RKO (cell line): ENCODE results near the gene NHERF1.

ENCODE experiments used
- DNase-seq: peaks from one replicate; pipeline ENCODE4 v3.0.0-alpha.2; 2016; ENCODE audit warnings: low spot score

The NHERF1 gene

DNA sequence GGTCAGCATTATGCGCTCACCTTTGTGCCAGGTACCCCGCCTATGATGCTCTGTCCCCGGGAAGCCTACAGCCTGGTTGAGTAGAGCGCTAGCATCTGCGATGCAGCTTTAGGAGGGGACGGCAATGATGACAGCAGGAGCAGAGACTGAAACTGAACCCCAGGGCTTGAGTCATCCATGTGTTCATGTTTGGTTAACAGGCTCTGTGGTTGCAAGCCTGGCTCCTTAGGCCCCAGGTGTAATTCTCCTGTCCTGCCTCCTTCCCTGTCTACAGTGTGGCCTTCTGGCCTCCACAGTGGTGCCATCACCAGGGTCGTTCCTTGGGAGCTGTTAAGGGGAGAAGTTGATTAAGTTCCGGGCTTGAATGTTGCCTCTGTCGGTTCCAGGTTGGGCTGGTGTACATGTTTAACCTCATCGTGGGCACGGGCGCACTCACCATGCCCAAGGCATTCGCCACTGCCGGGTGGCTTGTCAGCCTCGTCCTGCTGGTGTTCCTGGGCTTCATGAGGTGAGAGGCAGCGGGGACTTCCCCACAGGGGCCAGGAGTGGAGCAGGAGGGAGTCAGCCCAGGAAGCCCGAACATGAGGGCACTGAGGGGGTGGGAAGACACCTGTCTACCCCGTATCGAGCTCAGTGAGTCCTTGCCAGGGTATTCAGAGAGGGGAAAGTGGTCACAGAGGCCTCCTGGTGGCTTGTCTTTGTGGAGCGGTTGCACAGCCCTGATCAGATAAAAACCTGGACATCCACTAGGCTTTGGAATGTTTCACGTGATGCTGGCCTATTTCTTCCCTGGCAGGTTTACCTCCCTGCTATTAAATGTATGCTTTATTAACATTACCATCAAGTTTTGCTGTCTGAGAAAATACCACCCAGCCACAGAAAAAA, 36.9 kb downstream of the NHERF1 start:
- no peak for DNase-seq

DNA sequence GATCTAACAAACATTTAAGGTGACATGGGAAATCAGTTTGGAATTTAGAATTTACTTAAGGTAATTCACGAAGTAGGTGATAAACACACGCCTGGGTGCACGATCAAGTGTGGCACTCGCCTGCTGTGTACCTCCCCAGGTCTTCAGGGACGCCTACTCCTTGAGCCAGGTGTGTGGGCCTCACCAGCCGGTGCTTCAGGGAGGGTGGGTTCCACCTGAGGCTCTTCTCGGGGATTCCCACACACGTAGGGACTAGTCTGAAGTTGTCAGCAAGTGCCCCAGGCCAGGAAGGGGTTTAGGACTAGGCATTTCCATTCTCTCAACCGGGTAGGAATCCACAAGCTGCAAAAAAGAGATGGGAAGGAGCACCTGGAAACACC, 37.5 kb downstream of the NHERF1 start:
- DNase-seq, result no peak

GRCh38 chr17:74786431-74787055, 38.1 kb downstream of the NHERF1 start:
- no peak for DNase-seq

- DNase-seq, result no peak
Measured at GRCh38 chr17:74790161-74791058, 42.0 kb downstream of the NHERF1 start.

DNA sequence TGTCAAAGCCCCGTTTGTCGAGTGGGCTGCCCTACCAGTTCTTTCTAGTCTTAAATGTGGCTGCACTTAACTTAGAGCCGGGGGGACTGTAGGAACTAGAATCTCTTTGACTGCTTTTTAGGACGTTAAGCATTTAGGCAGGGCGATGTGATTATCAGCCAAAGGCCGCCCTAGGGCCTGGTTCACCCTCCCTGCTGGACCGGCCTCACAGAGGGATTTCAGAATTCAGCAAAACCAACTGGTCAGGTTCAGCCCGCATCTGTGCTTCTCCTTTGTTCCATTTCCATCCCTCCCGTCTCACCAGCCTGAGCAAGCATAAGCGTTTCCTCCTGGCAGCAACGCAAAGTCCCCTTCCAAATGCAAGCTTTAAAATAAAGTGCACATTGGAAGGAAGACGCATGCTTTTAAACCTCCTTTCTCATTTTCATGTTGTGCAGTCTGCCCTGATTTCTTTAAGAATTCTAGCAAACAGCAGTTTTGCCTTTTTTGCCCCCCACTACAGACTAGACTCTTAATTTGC, 44.2 kb downstream of the NHERF1 start:
- no peak for DNase-seq

DNA sequence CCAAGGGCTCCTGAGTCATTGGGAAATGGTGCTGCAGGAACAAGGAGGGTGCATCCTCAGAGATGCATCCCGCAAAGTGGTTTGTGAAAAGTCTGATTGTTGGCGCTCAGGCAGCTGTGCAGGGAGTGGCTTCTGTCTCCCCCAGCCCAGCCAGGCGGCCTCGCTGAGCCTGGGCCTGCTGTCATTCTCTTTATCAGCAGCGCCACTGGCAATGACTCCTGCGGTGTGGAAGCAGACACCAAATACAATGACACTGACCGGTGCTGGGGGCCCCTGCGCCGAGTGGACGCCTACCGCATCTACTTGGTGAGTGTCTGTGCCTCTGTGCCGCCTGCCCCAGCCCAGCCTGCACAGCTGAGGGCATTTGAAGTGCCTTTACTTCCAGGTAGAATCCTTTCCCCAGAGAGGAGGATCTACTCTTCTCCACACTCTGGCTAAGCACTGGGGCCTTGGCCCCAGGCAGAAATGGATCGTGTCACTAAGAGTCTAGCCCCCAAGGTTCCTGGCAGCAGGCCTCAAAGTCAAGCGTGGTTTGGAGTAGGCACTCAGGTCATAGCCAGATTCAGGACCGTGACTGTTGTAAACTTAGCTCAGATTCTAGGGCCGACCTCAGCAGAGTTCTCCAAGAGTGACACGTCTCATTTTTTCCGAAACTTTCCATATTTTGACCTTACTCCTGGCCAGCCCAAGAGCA, 47.0 kb downstream of the NHERF1 start:
- DNase-seq, result no peak

DNA sequence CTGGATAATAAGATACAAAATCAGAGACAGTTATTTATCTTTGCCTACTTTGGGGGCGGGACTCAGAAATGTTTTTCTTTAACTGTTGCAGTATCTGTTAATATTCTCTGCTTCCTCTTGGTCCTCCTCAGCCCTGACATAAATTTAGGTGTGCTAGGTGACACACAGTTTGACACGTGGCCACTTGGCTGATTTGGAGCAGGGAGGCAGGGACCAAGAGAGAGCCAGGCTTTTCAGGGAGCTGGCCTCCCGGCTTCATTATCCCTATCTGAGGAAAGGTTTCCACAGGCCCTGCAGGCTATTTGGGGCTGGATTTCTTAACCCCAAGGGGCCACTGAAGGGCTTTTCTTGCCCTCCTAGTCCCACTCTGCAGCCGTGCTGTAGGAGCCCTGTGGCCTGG, 47.8 kb downstream of the NHERF1 start:
- no peak for DNase-seq

DNA sequence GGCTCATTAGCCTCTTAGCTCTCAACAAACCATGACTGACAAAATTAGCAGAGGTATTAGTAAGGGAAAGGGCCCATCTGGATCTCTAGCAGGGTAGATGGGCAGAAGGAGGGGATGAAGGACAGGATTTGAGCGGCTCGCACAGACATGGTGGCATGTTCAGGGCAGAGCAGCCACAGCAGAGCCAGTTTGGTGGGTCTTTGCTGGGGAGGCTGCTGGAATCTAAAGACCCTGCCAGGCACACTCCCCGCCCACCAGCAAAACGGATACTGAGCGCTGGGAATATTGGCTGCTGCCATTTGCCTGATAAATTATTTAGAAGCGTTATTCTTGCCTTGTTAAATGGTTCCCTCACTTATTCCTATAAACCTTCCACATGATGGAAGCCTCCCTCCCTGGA, 48.4 kb downstream of the NHERF1 start:
- DNase-seq, result no peak

- DNase-seq, result no peak
Measured at GRCh38 chr17:74797824-74798223, 49.4 kb downstream of the NHERF1 start.

GRCh38 chr17:74798239-74798707, 49.8 kb downstream of the NHERF1 start:
- no peak for DNase-seq

GRCh38 chr17:74799097-74799496, 50.7 kb downstream of the NHERF1 start:
- no peak for DNase-seq

DNA sequence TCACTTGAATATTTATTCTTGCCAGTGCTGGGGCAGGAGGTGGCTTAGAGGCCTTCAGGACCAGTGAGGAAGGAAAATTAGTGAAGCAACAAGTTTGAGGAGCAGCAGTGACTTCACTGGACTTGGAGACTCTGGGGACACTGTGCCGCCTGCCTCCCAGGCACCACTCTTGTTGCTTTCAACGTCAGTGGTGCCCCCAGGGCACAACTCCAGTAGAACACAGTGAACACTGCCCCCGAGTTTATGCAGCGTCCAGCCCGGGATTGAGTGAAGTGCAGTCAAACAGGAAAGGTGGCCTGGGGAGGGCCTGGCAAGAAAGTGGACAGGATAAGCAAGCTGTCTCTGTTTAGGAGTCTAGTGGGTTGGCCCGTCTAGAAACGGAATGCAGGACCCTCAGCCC, 52.1 kb downstream of the NHERF1 start:
- DNase-seq, result no peak

- DNase-seq, result no peak
Measured at GRCh38 chr17:74801896-74802295, 53.5 kb downstream of the NHERF1 start.

GRCh38 chr17:74803388-74803930, 55.0 kb downstream of the NHERF1 start:
- no peak for DNase-seq

- DNase-seq, result no peak
Measured at GRCh38 chr17:74803971-74804370, 55.5 kb downstream of the NHERF1 start.

DNA sequence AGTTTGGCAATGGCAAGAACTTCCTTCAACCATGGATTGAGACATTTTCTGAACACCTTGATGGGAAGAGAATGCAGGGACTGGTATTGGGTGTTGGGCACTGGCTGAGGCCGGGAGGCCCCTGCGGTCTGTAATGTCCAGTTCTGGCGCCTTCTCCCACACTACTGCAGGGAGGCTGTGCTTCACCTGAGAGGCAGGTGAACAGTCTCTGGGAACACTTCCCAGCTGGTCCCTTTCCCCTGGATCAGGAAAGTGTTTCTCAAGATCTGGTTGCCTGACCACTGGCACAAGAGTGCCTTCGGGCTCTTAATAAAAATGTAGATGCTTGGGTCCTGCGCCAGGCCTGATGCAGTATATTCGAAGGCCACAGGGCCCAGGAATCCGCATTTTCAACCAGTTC, 56.3 kb downstream of the NHERF1 start:
- DNase-seq, result no peak

- DNase-seq, result no peak
Measured at GRCh38 chr17:74805591-74805991, 57.2 kb downstream of the NHERF1 start.

DNA sequence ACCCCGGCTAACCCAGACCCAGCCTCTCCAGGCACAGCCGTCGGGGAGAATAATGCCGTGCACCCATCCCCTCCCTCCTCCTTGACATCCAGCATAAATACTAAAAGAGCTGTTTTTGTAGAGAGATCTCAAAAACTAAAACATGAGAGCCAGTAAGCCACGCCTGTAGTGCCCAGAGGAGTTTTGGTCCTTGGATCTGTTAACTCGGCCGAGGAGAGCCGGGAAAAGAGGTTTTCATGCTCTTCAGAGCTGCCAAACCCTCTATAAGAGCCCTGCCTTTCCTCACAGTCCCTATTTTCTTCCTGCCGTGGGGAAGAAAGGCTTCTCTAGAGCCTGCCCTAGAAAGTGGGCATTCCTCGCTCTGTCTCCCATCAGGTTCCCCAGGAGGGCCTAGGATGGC, 57.9 kb downstream of the NHERF1 start:
- no peak for DNase-seq

GRCh38 chr17:74807441-74807840, 59.0 kb downstream of the NHERF1 start:
- DNase-seq, result no peak

- DNase-seq, result no peak
Measured at GRCh38 chr17:74807925-74808324, 59.5 kb downstream of the NHERF1 start.

- DNase-seq, result no peak
Measured at GRCh38 chr17:74808714-74809430, 60.4 kb downstream of the NHERF1 start.
